NB4 (cell line): ENCODE data around the gene RARB.

ENCODE experiments used
- MYC ChIP-seq: IDR thresholded peaks from 2 replicates; pipeline ENCODE4 v1.6.1; 2011; ENCODE audit warnings: low read depth, low read length
- POLR2A ChIP-seq: IDR thresholded peaks from 2 replicates; pipeline ENCODE4 v1.6.1; 2011; ENCODE audit warnings: mild to moderate bottlenecking; ENCODE audit not compliant: insufficient read length; ENCODE audit errors: extremely low read depth
- TF ChIP-seq, protein P1 (sequence below): IDR thresholded peaks from one replicate; pipeline ENCODE4 v1.5.1; 2012; ENCODE audit warnings: low read depth, low read length

DNA sequence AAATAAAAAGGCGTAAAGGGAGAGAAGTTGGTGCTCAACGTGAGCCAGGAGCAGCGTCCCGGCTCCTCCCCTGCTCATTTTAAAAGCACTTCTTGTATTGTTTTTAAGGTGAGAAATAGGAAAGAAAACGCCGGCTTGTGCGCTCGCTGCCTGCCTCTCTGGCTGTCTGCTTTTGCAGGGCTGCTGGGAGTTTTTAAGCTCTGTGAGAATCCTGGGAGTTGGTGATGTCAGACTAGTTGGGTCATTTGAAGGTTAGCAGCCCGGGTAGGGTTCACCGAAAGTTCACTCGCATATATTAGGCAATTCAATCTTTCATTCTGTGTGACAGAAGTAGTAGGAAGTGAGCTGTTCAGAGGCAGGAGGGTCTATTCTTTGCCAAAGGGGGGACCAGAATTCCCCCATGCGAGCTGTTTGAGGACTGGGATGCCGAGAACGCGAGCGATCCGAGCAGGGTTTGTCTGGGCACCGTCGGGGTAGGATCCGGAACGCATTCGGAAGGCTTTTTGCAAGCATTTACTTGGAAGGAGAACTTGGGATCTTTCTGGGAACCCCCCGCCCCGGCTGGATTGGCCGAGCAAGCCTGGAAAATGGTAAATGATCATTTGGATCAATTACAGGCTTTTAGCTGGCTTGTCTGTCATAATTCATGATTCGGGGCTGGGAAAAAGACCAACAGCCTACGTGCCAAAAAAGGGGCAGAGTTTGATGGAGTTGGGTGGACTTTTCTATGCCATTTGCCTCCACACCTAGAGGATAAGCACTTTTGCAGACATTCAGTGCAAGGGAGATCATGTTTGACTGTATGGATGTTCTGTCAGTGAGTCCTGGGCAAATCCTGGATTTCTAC lies at the start of gene RARB:
- no peak for TF ChIP-seq MYC
- TF ChIP-seq, protein P1, sequence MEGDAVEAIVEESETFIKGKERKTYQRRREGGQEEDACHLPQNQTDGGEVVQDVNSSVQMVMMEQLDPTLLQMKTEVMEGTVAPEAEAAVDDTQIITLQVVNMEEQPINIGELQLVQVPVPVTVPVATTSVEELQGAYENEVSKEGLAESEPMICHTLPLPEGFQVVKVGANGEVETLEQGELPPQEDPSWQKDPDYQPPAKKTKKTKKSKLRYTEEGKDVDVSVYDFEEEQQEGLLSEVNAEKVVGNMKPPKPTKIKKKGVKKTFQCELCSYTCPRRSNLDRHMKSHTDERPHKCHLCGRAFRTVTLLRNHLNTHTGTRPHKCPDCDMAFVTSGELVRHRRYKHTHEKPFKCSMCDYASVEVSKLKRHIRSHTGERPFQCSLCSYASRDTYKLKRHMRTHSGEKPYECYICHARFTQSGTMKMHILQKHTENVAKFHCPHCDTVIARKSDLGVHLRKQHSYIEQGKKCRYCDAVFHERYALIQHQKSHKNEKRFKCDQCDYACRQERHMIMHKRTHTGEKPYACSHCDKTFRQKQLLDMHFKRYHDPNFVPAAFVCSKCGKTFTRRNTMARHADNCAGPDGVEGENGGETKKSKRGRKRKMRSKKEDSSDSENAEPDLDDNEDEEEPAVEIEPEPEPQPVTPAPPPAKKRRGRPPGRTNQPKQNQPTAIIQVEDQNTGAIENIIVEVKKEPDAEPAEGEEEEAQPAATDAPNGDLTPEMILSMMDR: no peak
- no peak for TF ChIP-seq POLR2A
